Nephron progenitor cell (in vitro differentiated cells): ENCODE measurements around the gene TEX36.
"Not testable (repeated sequence)": the region's sequence is repeated elsewhere in the genome, so short reads cannot be mapped to it uniquely, and the experiment has no call there.

Experiments
- DNase-seq: peaks from one replicate; pipeline ENCODE4 v3.0.0; 2021
- H3K27ac Mint-ChIP-seq: 2 replicates; pipeline ENCODE4 v1.8.0; 2021; ENCODE audit warnings: mild to moderate bottlenecking, moderate library complexity, mixed read lengths
- H3K27me3 Mint-ChIP-seq: 2 replicates; pipeline ENCODE4 v1.8.0; 2021; ENCODE audit warnings: mild to moderate bottlenecking, low read depth, mixed read lengths; ENCODE audit not compliant: poor library complexity
- H3K36me3 Mint-ChIP-seq: 2 replicates; pipeline ENCODE4 v1.8.0; 2021; ENCODE audit warnings: low read depth, mixed read lengths
- H3K4me1 Mint-ChIP-seq: 2 replicates; pipeline ENCODE4 v1.8.0; 2021; ENCODE audit warnings: mixed read lengths
- H3K4me3 Mint-ChIP-seq: 2 replicates; pipeline ENCODE4 v1.8.0; 2021; ENCODE audit warnings: mild to moderate bottlenecking, moderate library complexity, mixed read lengths
- H3K9me3 Mint-ChIP-seq: 2 replicates; pipeline ENCODE4 v1.8.0; 2021; ENCODE audit warnings: mild to moderate bottlenecking, moderate library complexity, mixed read lengths
- CTCF ChIP-seq: fragments of 200-600 bp; sonication (generic); IDR thresholded peaks from 2 replicates; pipeline ENCODE4 v1.5.0; 2021; ENCODE audit warnings: antibody characterized with exemption

Gene TEX36

GRCh38 chr10:125661941-125662515 is 20.9 kb downstream of the TEX36 start:
- Mint-ChIP-seq H3K9me3 (peaks cover 11% of the 10 kb centered on the region), H3K4me1 (peaks cover 15% of the 10 kb centered on the region), H3K27me3 (peaks cover 2% of the 10 kb centered on the region)

GRCh38 chr10:125661431-125661940 is 21.5 kb downstream of the TEX36 start:
- peaks cover 15% of the 10 kb centered on the region for H3K4me1 Mint-ChIP-seq
- no peak overlapping the region for H3K4me3 Mint-ChIP-seq
- peaks cover 11% of the 10 kb centered on the region for H3K9me3 Mint-ChIP-seq
- TF ChIP-seq CTCF: no peak
- no peaks in the 10 kb centered on the region for H3K36me3 Mint-ChIP-seq
- no peak for DNase-seq
- H3K27me3 Mint-ChIP-seq: peaks cover 2% of the 10 kb centered on the region
- no peak overlapping the region for H3K27ac Mint-ChIP-seq

More at GRCh38 chr10:125661941-125662515, 20.9 kb downstream of the TEX36 start:
- TF ChIP-seq CTCF: no peak
- DNase-seq: no peak
- Mint-ChIP-seq H3K36me3 (no peaks in the 10 kb centered on the region), H3K4me3 (no peak overlapping the region), H3K27ac (peak overlapping the region; percentile 1)

- no peak for TF ChIP-seq CTCF
- no peaks in the 10 kb centered on the region for H3K36me3 Mint-ChIP-seq
- no peaks in the 10 kb centered on the region for H3K9me3 Mint-ChIP-seq
- H3K4me3 Mint-ChIP-seq: no peak overlapping the region
- H3K27ac Mint-ChIP-seq: no peak overlapping the region
- peaks cover 15% of the 10 kb centered on the region for H3K4me1 Mint-ChIP-seq
- H3K27me3 Mint-ChIP-seq: peaks cover 2% of the 10 kb centered on the region
- no peak for DNase-seq
Measured at GRCh38 chr10:125659071-125659470, 23.9 kb downstream of the TEX36 start.

GRCh38 chr10:125656523-125656922 is 26.4 kb downstream of the TEX36 start:
- H3K9me3 Mint-ChIP-seq: peaks cover 5% of the 10 kb centered on the region
- no peak overlapping the region for H3K27ac Mint-ChIP-seq
- H3K36me3 Mint-ChIP-seq: no peaks in the 10 kb centered on the region
- H3K4me3 Mint-ChIP-seq: no peak overlapping the region
- no peak for TF ChIP-seq CTCF
- H3K4me1 Mint-ChIP-seq: peaks cover 10% of the 10 kb centered on the region
- peaks cover 7% of the 10 kb centered on the region for H3K27me3 Mint-ChIP-seq
- DNase-seq: no peak

GRCh38 chr10:125653113-125653512 is 29.9 kb downstream of the TEX36 start:
- not testable (repeated sequence) for H3K4me3 Mint-ChIP-seq, DNase-seq, H3K27me3 Mint-ChIP-seq, H3K36me3 Mint-ChIP-seq, H3K4me1 Mint-ChIP-seq, H3K27ac Mint-ChIP-seq
- H3K9me3 Mint-ChIP-seq: peaks cover 26% of the 10 kb centered on the region

GRCh38 chr10:125646311-125646710 is 36.7 kb downstream of the TEX36 start:
- H3K27ac Mint-ChIP-seq: no peak overlapping the region
- no peaks in the 10 kb centered on the region for H3K36me3 Mint-ChIP-seq
- DNase-seq: no peak
- H3K27me3 Mint-ChIP-seq: peaks cover 3% of the 10 kb centered on the region
- H3K4me1 Mint-ChIP-seq: no peaks in the 10 kb centered on the region
- TF ChIP-seq CTCF: no peak
- H3K4me3 Mint-ChIP-seq: no peak overlapping the region
- H3K9me3 Mint-ChIP-seq: peaks cover 50% of the 10 kb centered on the region
